Ovary (tissue), 9 donors: ENCODE results near the gene LMF2. TPM values are rescaled to one million over a fixed set of nuclear protein-coding genes. Genes with fewer than 3 reads are reported as not detected.

Experiments used
- DNase-seq, 5 donors: peaks; one replicate each; pipeline ENCODE4 v3.0.0-alpha.2; 2019 to 2020
- H3K27ac ChIP-seq, 2 donors: fragments of 200-600 bp; one replicate each; pipeline versions ENCODE4 v1.5.1 to v1.8.0; 2019 to 2022
- H3K27me3 ChIP-seq: fragments of 200-600 bp; one replicate; pipeline ENCODE4 v1.8.0; 2022
- H3K36me3 ChIP-seq: fragments of 200-600 bp; sonication (generic); one replicate; pipeline ENCODE4 v1.5.1; 2019
- H3K4me1 ChIP-seq: one replicate; pipeline ENCODE4 v1.8.1; 2013; ENCODE audit warnings: mild to moderate bottlenecking, moderate library complexity; ENCODE audit not compliant: insufficient read depth
- H3K4me3 ChIP-seq: fragments of 200-600 bp; sonication (generic); one replicate; pipeline ENCODE4 v1.5.1; 2017
- H3K9me3 ChIP-seq, 2 donors: fragments of 200-600 bp in 1 of 2; sonication (generic) in 1 of 2; one replicate each; pipeline versions ENCODE4 v1.5.1 to v1.8.1; 2013 to 2019; ENCODE audit warnings: mild to moderate bottlenecking in 1 of 2, moderate library complexity in 1 of 2
- CTCF ChIP-seq, 3 donors: fragments of 450-650 bp in 2 of 3; fragments of 200-600 bp in 1 of 3; IDR thresholded peaks; one replicate each; pipeline versions ENCODE4 v1.5.1 to v1.8.0; 2016 to 2022; ENCODE audit warnings: antibody characterized with exemption in 3 of 3, mild to moderate bottlenecking in 1 of 3
- EP300 ChIP-seq: sonication (generic); formaldehyde crosslinking; IDR thresholded peaks from one replicate; pipeline ENCODE4 v1.6.1; 2017; ENCODE audit warnings: antibody characterized with exemption
- POLR2A ChIP-seq: fragments of 450-650 bp; IDR thresholded peaks from one replicate; pipeline ENCODE4 v1.6.1; 2017; ENCODE audit warnings: antibody characterized with exemption, mild to moderate bottlenecking, moderate library complexity
- WGBS, 3 donors: extraction: QIAGEN DNeasy Blood & Tissue Kit in 1 of 3; methylation state at CpG; one replicate each; pipeline versions ENCODE4 v1.1.5 to v1.1.7; 2013 to 2017; 5-methylcytosine and 5-hydroxymethylcytosine counted together
- intact Hi-C, 4 donors: fragments of 100-400 bp; cut with DNase I; formaldehyde crosslinking; loops; one replicate each; pipeline versions ENCODE4 v1.11.0 to v1.15.1; 2022 to 2023
- polyA plus RNA-seq, 2 donors: library from polyadenylated mRNA; stranded (reverse); fragments of 200-250 nt in 1 of 2; fragments of 350-450 nt in 1 of 2; fragmentation: Illumina TruSeq in 1 of 2; extraction: RNeasy Lipid Tissue Mini Kit (QIAGEN cat#74804) in 1 of 2; gene quantifications; one replicate each; pipeline ENCODE4 v1.2.3, GENCODE V29; 2013 to 2014
- total RNA-seq, 7 donors: library from RNA; depleted of rRNA in 2 of 7; stranded (reverse); fragments of >200 nt in 2 of 7; fragmentation: NEBNext Ultra II Directional in 3 of 7; extraction: Animal tissue kit (Norgen Biotek cat#: 25700) in 3 of 7; gene quantifications; one replicate each; pipeline versions ENCODE4 v1.1.0 to v1.2.4, GENCODE V29; 2016 to 2023
- donor health status: DM: no; HTN: no; CAD: no; lungs with moderate emphysema.
- donor health status: DM: no; HTN: no; CAD: no.
- donor health status: Bipolar disorder and iron deficiency.
- donor health status: DM: yes; HTN: yes; CAD: no.
- donor health status: DM: no; HTN: no; CAD: no.
- donor health status: DM: yes; HTN: yes; CAD: no.

Gene LMF2
- total and polyA plus RNA-seq, 9 donors = 1.5 to 76.6 (median 52.3) TPM

DNA sequence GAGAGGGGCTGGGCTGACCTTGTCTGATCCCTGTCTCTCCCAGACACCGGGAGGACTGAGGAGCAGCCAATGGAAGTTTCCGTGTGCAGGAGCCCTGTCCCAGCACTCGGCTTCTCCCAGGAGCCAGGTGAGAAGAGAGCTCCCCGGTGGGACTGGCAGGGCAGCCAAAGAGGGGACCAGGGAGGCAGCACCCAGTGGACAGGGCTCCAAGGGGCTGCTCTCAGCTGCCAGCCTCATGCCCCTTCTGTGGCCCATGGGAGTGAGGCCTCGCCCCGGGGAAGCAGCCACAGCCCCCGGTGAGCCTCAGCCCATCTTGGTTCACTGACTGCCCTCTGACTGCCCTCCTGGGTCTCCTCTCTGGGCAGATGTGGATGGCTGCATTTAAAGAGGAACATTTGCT, 11.1 kb upstream of the LMF2 start:
- H3K36me3 ChIP-seq = no peaks in the 10 kb centered on the region

GRCh38 chr22:50517495-50518260, 10.2 kb upstream of the LMF2 start:
- H3K27me3 ChIP-seq = no peaks in the 10 kb centered on the region
- 80 to 81% (median 81%) methylated on average over 20 of the region's 20 CpGs for WGBS, 3 donors
- H3K36me3 ChIP-seq = no peaks in the 10 kb centered on the region

More for the DNA sequence above, 11.1 kb upstream of the LMF2 start:
- no peak overlapping the region for H3K4me3 ChIP-seq
- no peaks in the 10 kb centered on the region for H3K9me3 ChIP-seq
- intact Hi-C loops = no loop called here
- DNase-seq = no peak
- TF ChIP-seq CTCF (IDR thresholded peaks at IDR 0.05) = no peak
- TF ChIP-seq EP300 = no peak
- H3K4me1 ChIP-seq = no peaks in the 10 kb centered on the region
- WGBS, 3 donors = 88 to 96% (median 94%) methylated on average over 7 of the region's 7 CpGs
- H3K27me3 ChIP-seq = no peaks in the 10 kb centered on the region
- H3K27ac ChIP-seq = no peak overlapping the region

GRCh38 chr22:50516891-50517290, 9.4 kb upstream of the LMF2 start:
- no peaks in the 10 kb centered on the region for H3K36me3 ChIP-seq
- H3K27me3 ChIP-seq = no peaks in the 10 kb centered on the region
- intact Hi-C loops = no loop called here
- H3K4me3 ChIP-seq = no peak overlapping the region
- WGBS, 3 donors = 76 to 82% (median 77%) methylated on average over 16 of the region's 16 CpGs
- TF ChIP-seq CTCF (IDR thresholded peaks at IDR 0.05) = no peak
- no peak for TF ChIP-seq EP300
- TF ChIP-seq POLR2A = no peak
- H3K4me1 ChIP-seq = no peaks in the 10 kb centered on the region
- H3K27ac ChIP-seq = no peak overlapping the region
- H3K9me3 ChIP-seq = no peaks in the 10 kb centered on the region
- no peak for DNase-seq

More at GRCh38 chr22:50517495-50518260, 10.2 kb upstream of the LMF2 start:
- no peak for DNase-seq
- H3K27ac ChIP-seq = no peak overlapping the region
- TF ChIP-seq EP300 (no peak), CTCF (IDR thresholded peaks at IDR 0.05) (no peak)
- no peak overlapping the region for H3K4me3 ChIP-seq
- no peaks in the 10 kb centered on the region for H3K4me1 ChIP-seq
- no peaks in the 10 kb centered on the region for H3K9me3 ChIP-seq
- intact Hi-C loops = no loop called here

GRCh38 chr22:50516068-50516467, 8.6 kb upstream of the LMF2 start:
- TF ChIP-seq CTCF (IDR thresholded peaks at IDR 0.05) (no peak), EP300 (no peak), POLR2A (no peak)

More at GRCh38 chr22:50516068-50516467, 8.6 kb upstream of the LMF2 start:
- intact Hi-C loops = no loop called here
- no peaks in the 10 kb centered on the region for H3K4me1 ChIP-seq
- WGBS, 3 donors = 83 to 89% (median 86%) methylated on average over 8 of the region's 8 CpGs
- no peak overlapping the region for H3K27ac ChIP-seq
- no peaks in the 10 kb centered on the region for H3K36me3 ChIP-seq
- DNase-seq = no peak
- no peak overlapping the region for H3K4me3 ChIP-seq
- no peaks in the 10 kb centered on the region for H3K27me3 ChIP-seq
- H3K9me3 ChIP-seq = no peaks in the 10 kb centered on the region
